Kidney tubule cell (primary cell): ENCODE measurements around the gene USH1G.
"Not testable (repeated sequence)": the region's sequence is repeated elsewhere in the genome, so short reads cannot be mapped to it uniquely, and the experiment has no call there.

Source experiments
- DNase-seq: peaks from one replicate; pipeline ENCODE4 v3.0.0-alpha.2; 2018; ENCODE audit warnings: low spot score

The USH1G gene

DNA sequence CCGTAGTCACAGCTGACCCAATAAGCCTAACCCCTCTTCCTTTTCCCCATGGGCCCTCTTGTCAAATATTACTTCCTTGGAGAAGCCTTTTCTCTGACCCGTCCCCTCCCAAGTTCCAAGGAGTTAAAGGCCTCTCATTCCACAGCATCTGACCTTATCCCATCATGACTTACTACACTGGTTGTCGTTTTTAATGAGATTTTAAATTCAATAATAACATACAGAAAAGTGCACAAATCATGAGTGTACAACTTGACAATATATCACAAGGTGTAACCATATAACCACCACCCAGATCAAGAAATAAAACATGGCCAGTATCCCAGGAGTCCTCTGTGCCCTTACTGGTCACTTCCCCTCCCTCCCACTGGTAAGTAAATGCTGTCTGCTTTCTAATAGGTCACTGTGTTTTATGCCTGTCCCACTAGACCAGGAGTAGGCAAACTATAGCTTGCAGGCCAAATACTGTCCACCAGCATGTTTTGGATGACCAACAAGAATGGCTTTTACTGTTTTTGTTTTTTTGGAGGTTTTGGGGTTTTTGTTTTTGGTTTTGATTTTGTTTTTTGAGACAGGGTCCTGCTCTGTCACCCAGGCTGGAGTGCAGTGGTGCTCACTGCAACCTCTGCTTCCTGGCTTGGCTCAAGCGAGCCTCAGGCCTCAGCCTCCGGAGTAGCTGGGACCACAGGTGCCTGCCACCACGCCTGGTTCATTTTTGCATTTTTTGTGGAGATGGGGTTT lies 49.0 kb downstream of the USH1G start:
- DNase-seq = peak; percentile 51

DNA sequence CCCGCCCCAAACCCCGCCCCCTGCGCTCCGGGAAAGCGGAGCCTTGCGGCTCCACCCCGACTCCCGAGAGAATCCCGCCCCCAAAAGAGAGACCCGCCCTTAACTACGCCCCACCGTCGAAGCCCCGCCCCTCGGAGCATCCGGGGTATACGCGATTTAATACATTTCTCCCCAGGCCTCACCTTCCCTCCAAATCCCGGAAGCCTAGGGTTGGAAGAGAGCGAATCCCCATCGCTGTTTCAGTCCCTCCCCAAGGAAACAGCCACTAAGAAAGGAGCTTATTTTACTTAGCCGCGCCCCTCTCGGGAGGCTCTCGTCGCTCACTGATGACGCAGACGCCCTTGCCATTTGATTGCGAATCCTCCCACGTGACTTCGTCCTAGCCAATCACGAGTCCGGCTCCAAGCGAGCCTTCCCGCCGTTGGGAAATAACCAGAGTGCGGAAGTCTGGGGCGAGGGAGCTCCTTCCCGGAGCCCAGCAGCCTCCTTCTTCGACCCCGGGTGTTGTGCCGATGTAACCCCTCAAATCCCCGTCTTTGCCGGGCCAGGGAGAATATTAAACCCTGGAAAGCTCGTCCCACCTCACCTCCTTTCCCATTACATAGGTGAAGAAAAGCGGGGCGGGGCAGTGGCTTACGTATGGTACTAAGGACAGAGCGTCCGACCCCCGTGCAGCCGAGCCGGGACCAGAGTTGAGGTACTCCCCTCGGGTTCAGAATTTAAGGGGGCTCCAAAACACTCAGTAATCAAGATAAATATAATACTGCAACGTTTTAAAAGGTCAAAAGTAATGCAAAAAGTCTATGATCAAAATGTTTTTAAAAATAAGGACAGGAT lies 49.8 kb downstream of the USH1G start:
- DNase-seq = peak; percentile 100

DNA sequence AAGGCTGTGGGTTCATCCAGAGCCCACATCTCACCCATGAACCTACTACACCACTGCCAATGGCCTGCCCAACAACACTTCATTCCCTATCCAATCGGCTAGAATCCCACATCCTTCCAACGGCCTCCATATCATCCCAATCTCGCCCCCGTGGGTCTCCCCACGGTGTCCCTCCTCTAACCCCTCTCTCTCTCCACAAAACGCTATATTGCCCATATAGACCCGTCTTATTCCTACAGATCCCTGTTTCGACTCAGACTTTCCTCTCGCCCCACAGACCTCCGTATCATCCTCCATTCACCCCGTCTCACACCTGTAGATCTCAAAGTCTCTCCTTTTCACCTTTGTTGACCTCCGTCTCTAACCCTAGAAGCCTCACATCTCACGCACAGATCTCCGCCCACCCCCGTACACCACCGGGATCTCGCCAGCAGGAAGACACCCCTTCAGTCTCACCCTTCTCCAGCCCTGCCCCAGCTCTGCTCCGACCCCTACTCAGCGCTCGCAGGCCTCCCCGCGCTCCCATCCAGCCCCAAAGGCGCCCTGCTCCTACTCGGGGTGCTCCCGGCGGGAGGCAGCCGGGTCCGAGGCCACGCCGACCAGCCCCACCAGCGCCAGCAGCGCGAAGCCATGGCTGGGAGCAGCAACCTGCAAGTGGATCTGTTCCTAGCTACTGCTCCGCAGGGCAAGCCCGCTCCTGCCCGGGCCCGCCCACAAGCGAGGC lies 50.6 kb downstream of the USH1G start, which contains the start of gene FDXR:
Gene FDXR (minus strand): TSS at position 682 of the 724 bp plus-strand sequence. CDS start 50 bp downstream, at position 632.
- DNase-seq = no peak

DNA sequence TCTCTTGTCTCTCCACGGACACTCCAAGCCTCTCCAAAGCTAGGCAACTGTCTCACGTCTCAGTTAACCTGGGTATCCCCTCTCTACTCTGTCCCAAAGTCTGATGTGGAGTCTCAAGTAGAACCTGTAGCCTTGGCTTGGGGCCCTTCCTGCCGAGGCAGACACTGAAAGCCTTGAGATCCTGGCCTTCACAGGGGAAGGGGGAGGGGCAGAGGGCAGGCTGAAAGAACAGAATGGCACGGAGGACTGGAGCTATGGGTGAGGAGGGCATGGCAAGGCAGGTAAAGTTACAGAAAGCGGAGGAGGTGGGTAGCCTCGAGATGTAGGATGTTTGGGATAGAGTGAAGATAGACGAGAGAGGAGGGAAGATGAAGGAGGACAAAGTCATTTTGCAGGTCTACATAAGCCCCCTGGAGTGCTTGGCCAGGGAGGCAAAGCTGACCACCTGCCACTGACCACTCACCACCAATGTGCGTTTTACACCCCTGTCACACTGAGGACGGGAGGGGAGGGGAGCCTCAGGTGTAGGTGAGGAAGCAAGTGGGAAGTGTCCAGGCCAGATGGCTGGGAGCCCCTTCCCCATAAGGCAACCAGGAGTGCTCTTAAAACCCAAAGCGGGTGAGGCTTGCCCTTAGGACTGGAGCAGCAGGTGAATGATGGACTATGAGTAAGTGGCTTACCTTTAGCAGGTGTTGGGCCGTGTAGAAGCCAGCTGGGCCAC lies 51.5 kb downstream of the USH1G start:
- no peak for DNase-seq

DNA sequence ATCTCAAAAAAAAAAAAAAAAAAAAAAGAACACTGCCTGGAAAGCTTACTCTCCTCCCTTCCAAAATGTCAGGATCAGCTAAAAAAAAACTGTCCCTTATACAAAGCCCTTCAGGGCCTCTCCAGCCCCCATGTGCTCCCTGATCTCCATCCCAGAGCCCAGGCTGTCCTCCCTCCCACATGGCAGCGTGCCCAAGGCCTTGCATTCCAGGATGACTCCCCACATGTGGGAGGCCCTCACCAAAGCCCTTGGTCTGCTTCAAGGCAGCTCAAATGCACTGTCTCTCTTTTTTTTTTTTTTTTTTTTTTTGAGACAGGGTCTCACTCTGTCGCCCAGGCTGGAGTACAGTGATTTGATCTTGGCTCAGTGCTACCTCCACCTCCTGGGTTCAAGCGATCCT lies 52.5 kb downstream of the USH1G start:
- peak; percentile 43 for DNase-seq

DNA sequence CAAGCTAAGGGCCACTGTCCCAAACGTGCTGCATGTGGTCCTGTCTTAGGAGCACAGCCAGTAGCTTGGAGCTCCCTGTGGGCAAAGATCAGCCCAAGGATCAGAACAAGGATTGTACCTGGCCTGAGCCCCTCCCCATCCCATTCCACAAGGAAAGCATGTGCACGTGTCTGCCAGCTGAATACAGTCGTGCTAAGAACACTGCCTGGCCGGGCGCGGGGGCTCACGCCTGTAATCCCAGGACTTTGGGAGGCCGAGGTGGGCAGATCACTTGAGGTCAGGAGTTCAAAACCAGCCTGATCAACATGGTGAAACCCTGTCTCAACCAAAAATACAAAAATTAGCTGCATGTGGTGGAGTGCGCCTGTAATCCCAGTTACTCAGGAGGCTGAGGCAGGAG lies 53.0 kb downstream of the USH1G start:
- not testable (repeated sequence) for DNase-seq

DNA sequence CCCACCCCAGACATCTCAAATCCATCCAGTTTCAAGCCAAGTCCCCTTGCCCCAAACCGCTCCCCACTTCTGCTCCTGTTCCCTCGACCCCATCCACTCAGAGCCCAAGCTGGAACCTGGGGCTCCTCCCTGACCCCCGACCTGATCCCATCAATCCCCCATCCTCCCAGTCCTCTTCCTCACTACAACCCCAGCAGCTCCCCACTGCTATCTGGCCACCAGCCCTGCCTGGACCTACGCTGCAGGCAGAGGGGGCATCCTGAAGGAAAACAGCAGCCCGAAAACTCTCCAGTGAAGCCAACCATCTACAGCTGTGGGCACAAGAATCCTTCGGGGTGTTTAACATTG lies 54.2 kb downstream of the USH1G start:
- no peak for DNase-seq

DNA sequence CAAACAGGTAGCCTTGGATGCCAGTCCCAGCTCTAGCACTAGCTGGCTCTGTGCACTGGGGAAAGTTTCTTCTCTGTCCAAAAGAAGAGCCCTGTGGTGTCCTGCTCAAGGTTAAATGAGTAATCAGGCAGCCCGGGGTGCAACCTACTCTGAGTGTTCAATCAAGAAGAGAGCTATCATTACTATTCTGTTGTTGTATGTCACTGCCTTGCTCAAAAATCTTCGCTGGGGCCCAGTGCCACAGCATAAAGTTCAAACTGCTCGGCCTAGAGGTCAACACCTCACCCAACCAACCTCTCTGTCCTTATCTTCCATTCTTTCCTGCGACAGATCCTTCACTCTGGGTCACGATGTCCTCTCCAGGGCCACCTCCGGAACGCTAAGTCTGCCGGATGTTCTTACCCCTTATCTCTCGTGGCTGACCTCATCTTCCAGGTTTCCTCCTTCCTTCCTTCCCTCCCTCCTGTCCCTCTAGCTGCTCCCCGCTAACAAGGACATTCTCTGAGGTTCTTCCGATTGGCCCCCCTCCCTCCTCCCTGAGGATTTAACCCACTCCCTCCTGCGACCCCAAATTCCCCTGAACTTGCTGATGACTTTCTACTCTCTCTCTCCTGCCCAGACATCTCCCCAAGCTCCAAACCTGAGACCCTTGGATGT lies 54.7 kb downstream of the USH1G start:
- no peak for DNase-seq

DNA sequence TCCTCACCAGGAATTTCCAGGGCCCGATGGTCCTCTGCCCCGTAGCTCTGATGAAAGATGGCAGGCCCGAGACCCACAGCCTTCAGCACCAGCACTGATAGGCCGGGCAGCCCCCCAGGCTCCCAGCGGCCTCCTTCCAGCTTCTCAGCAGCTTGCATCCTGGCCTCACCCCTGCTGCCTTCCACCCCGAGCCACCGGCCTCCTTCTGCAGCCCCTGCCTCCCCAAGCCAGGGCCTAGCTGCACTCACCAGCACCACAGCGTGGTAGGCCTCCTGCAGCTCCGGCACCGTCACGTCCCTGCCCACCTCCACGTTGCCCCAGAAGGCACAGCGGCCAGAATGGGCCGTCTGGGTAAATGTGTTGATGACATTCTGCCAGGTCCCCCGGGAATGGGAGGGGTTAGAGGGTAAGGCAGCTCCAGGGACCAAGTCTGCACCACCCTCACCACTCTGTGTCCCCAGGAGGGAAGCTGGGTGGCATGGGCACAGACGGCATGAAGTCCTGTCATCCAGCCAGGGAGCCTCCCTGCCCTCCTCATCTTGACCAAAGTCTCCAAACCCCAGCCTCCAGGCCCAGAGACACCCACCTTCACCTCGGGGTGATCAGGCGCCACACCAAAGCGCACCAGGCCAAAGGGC lies 56.7 kb downstream of the USH1G start:
- DNase-seq = no peak
